Parathyroid adenoma (tissue), 2 donors: ENCODE results near the gene KREMEN1.

Experiments used
- H2AFZ ChIP-seq: fragments of 300-600 bp; sonication (generic); one replicate; pipeline ENCODE4 v1.7.0; 2017; ENCODE audit warnings: antibody characterized with exemption, mild to moderate bottlenecking
- H3K27ac ChIP-seq: fragments of 300-600 bp; sonication (generic); one replicate; pipeline ENCODE4 v1.7.0; 2017
- H3K27me3 ChIP-seq: fragments of 300-600 bp; sonication (generic); one replicate; pipeline ENCODE4 v1.7.0; 2017; ENCODE audit warnings: low read length; ENCODE audit not compliant: control insufficient read depth, insufficient read depth
- H3K36me3 ChIP-seq: fragments of 300-600 bp; sonication (generic); one replicate; pipeline ENCODE4 v1.7.0; 2017; ENCODE audit warnings: low read length; ENCODE audit not compliant: control insufficient read depth, insufficient read depth
- H3K4me1 ChIP-seq: fragments of 300-600 bp; sonication (generic); one replicate; pipeline ENCODE4 v1.7.0; 2017; ENCODE audit warnings: control low read depth
- H3K4me2 ChIP-seq: fragments of 300-600 bp; sonication (generic); one replicate; pipeline ENCODE4 v1.7.0; 2017; ENCODE audit warnings: low read length
- H3K4me3 ChIP-seq: fragments of 300-600 bp; sonication (generic); one replicate; pipeline ENCODE4 v1.7.0; 2017; ENCODE audit warnings: low read depth, low read length
- H3K79me2 ChIP-seq: fragments of 300-600 bp; sonication (generic); one replicate; pipeline ENCODE4 v1.7.0; 2017; ENCODE audit warnings: control low read depth
- H3K9ac ChIP-seq: fragments of 300-600 bp; sonication (generic); one replicate; pipeline ENCODE4 v1.7.0; 2017; ENCODE audit warnings: mild to moderate bottlenecking
- H3K9me3 ChIP-seq: fragments of 300-600 bp; sonication (generic); one replicate; pipeline ENCODE4 v1.7.0; 2017; ENCODE audit warnings: low read length; ENCODE audit not compliant: control insufficient read depth
- TF ChIP-seq, protein P1 (sequence below): fragments of 300-600 bp; sonication (generic); IDR thresholded peaks from one replicate; pipeline ENCODE4 v1.7.0; 2017; ENCODE audit warnings: antibody characterized with exemption, mild to moderate bottlenecking
- donor health status: primary hyperparathyroidism.

KREMEN1 gene

DNA sequence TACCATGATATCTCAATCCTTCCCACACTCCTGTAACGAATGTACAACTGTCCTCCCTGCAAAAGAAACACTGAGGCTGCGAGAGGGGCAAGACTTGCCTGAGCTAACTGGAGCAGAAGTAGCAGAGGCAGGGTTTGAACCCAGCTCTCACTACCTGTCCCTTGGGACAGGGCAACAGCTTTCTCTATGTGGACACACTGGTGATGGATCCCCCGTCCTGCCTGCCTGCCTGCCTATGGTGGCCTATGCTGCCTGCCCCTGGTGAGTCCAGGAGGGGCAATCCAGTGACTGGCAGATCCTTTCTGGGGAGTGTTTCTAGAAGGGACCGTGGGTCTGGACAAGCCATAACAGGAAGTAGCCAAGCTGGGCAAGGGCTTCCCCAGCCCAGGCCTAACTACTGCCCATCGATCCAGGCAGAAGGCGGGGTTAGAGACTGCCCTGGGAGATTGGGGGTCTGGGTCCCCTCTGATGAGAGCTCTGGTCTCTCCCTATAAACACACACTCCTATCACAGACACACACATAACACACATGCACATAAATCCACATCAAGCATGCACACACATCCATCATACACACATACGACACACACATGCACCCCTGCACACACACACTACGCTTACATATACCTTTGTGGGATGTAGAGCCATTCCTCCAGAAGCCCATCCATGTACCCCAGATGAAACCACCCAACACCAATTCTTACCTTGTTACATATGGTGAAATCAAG lies 131.8 kb downstream of the KREMEN1 start:
- Histone ChIP-seq H3K27me3 (no peaks in the 10 kb centered on the region), H2AFZ (no peak overlapping the region), H3K9ac (no peak overlapping the region), H3K9me3 (no peaks in the 10 kb centered on the region), H3K4me3 (no peak overlapping the region), H3K27ac (no peak overlapping the region), H3K4me1 (no peaks in the 10 kb centered on the region), H3K79me2 (no peaks in the 10 kb centered on the region), H3K4me2 (no peak overlapping the region), H3K36me3 (no peaks in the 10 kb centered on the region)
- TF ChIP-seq, protein P1, sequence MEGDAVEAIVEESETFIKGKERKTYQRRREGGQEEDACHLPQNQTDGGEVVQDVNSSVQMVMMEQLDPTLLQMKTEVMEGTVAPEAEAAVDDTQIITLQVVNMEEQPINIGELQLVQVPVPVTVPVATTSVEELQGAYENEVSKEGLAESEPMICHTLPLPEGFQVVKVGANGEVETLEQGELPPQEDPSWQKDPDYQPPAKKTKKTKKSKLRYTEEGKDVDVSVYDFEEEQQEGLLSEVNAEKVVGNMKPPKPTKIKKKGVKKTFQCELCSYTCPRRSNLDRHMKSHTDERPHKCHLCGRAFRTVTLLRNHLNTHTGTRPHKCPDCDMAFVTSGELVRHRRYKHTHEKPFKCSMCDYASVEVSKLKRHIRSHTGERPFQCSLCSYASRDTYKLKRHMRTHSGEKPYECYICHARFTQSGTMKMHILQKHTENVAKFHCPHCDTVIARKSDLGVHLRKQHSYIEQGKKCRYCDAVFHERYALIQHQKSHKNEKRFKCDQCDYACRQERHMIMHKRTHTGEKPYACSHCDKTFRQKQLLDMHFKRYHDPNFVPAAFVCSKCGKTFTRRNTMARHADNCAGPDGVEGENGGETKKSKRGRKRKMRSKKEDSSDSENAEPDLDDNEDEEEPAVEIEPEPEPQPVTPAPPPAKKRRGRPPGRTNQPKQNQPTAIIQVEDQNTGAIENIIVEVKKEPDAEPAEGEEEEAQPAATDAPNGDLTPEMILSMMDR, result no peak

DNA sequence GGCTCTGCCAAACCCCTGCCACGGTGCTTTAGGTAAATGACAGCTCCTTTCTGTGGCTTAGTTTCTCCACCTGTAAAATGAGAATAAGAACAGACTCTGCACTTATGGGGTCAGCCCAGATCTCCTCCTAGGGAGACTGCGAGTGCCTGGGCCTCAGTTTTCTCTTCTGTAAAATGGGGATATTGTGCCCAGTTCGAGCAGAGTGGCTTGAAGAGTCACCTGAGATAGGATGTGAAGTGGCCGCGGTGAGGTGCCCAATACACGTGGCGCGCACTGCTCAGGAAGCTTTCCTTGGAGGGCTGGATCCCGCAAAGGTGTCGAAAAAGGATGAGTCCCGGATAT lies 132.4 kb downstream of the KREMEN1 start:
- Histone ChIP-seq H3K4me2 (peak overlapping the region; percentile 57), H2AFZ (peak overlapping the region; percentile 58), H3K36me3 (no peaks in the 10 kb centered on the region), H3K9me3 (no peaks in the 10 kb centered on the region), H3K4me3 (peak overlapping the region; percentile 36), H3K79me2 (no peaks in the 10 kb centered on the region), H3K9ac (no peak overlapping the region), H3K27me3 (no peaks in the 10 kb centered on the region), H3K27ac (no peak overlapping the region), H3K4me1 (no peaks in the 10 kb centered on the region)
- TF ChIP-seq, protein P1, result no peak

DNA sequence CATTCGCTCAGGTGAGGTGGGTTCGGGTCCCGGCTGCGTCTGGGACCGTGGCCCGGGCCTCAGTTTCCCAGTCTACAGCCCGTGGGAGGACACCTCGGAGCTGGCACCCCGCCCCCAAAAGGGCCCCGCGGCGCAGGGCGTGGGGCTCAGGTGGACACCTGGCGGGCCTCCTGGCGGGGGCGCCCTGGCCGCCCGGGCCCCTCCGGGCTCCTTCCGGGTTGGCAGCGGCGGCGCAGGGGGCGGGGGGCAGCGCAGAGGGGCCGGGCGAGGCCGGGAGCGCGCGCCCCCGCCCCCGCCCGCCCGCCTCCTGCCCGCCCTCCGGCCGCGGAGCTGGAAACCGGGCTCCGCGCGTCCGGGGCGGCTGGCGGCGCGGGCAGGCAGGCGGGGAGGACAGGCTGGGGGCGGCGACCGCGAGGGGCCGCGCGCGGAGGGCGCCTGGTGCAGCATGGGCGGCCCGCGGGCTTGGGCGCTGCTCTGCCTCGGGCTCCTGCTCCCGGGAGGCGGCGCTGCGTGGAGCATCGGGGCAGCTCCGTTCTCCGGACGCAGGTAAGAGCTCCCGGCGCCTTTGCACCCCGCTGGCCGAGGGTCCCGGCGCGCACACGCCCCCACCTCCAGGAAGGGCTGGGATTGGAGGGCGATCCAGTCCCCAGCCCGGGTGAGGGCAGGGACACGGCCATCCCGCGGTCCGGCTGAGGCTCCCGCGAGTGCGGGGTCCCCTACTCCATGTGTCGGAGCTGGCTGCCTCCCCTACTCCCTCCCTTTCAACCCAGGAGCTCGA lies 132.9 kb downstream of the KREMEN1 start, which contains the start of gene EMID1:
TSS of gene EMID1 (plus strand) at position 303 of the 778 bp plus-strand sequence. CDS start at position 446, 143 bp downstream.
- H3K9ac ChIP-seq, result no peak within 1 kb of the TSS
- H3K4me3 ChIP-seq, result peak within 1 kb of the TSS; percentile 36
- no peaks in the 10 kb centered on the region for H3K4me1 ChIP-seq
- H3K27me3 ChIP-seq, result no peaks in the 10 kb centered on the region
- H3K4me2 ChIP-seq, result peak within 1 kb of the TSS; percentile 70
- H3K36me3 ChIP-seq, result no peaks in the 10 kb centered on the region
- no peaks in the 10 kb centered on the region for H3K79me2 ChIP-seq
- H3K27ac ChIP-seq, result no peak within 1 kb of the TSS
- peak within 1 kb of the TSS; percentile 77 for H2AFZ ChIP-seq
- H3K9me3 ChIP-seq, result no peaks in the 10 kb centered on the region
- TF ChIP-seq, protein P1, result no peak

DNA sequence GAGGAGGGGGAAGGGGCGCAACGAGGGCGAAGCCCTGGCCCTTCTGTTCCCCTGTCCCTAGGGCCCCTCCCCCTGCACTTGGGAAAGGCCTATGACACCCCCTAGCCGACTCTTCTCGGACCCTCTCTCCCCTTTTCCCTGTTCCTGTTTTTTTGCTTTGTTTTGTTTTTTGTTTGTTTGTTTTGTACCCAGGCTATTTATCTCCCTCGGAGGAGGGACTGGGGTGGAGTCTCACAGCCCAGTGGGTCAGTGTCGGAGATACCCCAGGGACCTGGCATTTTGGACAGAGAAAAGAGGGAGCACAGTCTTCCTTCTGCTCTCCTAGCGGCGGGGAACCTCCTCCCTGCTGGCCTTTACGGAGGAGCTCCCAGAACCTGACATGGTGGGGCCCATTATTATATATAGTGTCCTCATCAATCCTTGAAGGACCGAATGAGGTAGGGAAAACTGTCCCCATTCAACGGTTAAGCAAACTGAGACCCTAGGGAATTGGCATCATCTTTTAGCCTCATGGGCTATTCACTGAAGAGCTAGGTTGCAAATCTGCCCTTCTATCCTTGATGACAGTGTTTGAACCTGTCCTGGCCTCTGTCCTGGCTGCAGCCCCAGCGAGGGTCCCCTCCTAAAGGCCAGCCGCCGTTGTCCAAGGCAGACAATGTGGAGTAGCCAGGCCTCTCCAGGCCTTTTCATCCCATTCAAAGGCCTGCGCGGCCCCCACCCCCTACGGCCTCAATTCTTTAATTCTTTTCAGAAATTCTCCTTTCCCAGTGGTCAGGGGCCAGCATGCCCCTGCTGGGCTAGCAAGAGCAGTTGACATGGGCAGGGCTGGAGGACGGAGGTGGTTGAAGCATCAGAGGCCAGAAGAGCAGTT lies 133.8 kb downstream of the KREMEN1 start:
- no peak overlapping the region for H3K27ac ChIP-seq
- H3K36me3 ChIP-seq, result no peaks in the 10 kb centered on the region
- H3K79me2 ChIP-seq, result no peaks in the 10 kb centered on the region
- peak overlapping the region; percentile 27 for H3K4me3 ChIP-seq
- TF ChIP-seq, protein P1, result no peak
- no peaks in the 10 kb centered on the region for H3K4me1 ChIP-seq
- peak overlapping the region; percentile 77 for H2AFZ ChIP-seq
- no peaks in the 10 kb centered on the region for H3K27me3 ChIP-seq
- peak overlapping the region; percentile 70 for H3K4me2 ChIP-seq
- H3K9ac ChIP-seq, result no peak overlapping the region
- no peaks in the 10 kb centered on the region for H3K9me3 ChIP-seq
